Neural cell (in vitro differentiated cells): Measurements from ENCODE around the gene MGLL. TPM values are rescaled to one million over a fixed set of nuclear protein-coding genes. Genes with fewer than 3 reads are reported as not detected.

Source experiments
- H2AFZ ChIP-seq: fragments of 200-600, 300-800 bp; sonication (generic), shearing (Covaris generic); 2 replicates; pipeline ENCODE4 v1.6.0; 2014; ENCODE audit warnings: low read depth, mild to moderate bottlenecking, antibody characterized with exemption, low read length, moderate library complexity
- H3F3A ChIP-seq: fragments of 200-600 bp; shearing (Covaris generic); 2 replicates; pipeline ENCODE4 v1.6.1; 2016; ENCODE audit warnings: mild to moderate bottlenecking, moderate library complexity, mixed read lengths, antibody characterized with exemption, low read length; ENCODE audit not compliant: insufficient read depth, poor library complexity, severe bottlenecking
- H3K27ac ChIP-seq: fragments of 200-600, 300-800 bp; sonication (generic), shearing (Covaris generic); 2 replicates; pipeline ENCODE4 v1.5.1; 2014; ENCODE audit warnings: mild to moderate bottlenecking, low read length, moderate library complexity
- H3K27me3 ChIP-seq: fragments of 300-800, 200-600 bp; sonication (generic), shearing (Covaris generic); 2 replicates; pipeline ENCODE4 v1.6.0; 2014; ENCODE audit warnings: mild to moderate bottlenecking, low read depth, low read length, moderate library complexity; ENCODE audit not compliant: insufficient read depth
- H3K36me3 ChIP-seq: fragments of 300-800, 200-600 bp; sonication (generic), shearing (Covaris generic); 2 replicates; pipeline ENCODE4 v1.5.1; 2014; ENCODE audit warnings: mild to moderate bottlenecking, antibody characterized with exemption, low read length, moderate library complexity; ENCODE audit not compliant: insufficient read depth
- H3K4me2 ChIP-seq: fragments of 300-800, 200-600 bp; sonication (generic), shearing (Covaris generic); 2 replicates; pipeline ENCODE4 v1.6.0; 2014; ENCODE audit warnings: mild to moderate bottlenecking, low read length
- H3K4me3 ChIP-seq: fragments of 300-800, 200-600 bp; sonication (generic), shearing (Covaris generic); 2 replicates; pipeline ENCODE4 v1.5.1; 2014; ENCODE audit warnings: mild to moderate bottlenecking, low read length, moderate library complexity
- H3K79me2 ChIP-seq: fragments of 200-600 bp; shearing (Covaris generic); replicated peaks from 2 replicates; pipeline ENCODE4 v1.6.0; 2014; ENCODE audit warnings: mild to moderate bottlenecking, low read length, moderate library complexity; ENCODE audit not compliant: insufficient read depth
- H3K9ac ChIP-seq: fragments of 300-800, 200-600 bp; sonication (generic), shearing (Covaris generic); 2 replicates; pipeline ENCODE4 v1.6.1; 2016; ENCODE audit warnings: mild to moderate bottlenecking, low read length, mixed read lengths
- H3K9me2 ChIP-seq: fragments of 200-600 bp; shearing (Covaris generic); 2 replicates; pipeline ENCODE4 v1.6.1; 2016; ENCODE audit warnings: mild to moderate bottlenecking, low read length, mixed read lengths; ENCODE audit not compliant: insufficient read depth
- H3K9me3 ChIP-seq: fragments of 200-600, 300-800 bp; sonication (generic), shearing (Covaris generic); 2 replicates; pipeline ENCODE4 v1.6.1; 2016; ENCODE audit warnings: mild to moderate bottlenecking, mixed run types, low read length, moderate library complexity, mixed read lengths
- H4K20me1 ChIP-seq: fragments of 200-600 bp; shearing (Covaris generic); 2 replicates; pipeline ENCODE4 v1.6.1; 2016; ENCODE audit warnings: mild to moderate bottlenecking, mixed run types; ENCODE audit not compliant: insufficient read depth
- EP300 ChIP-seq: fragments of 450-650 bp; conservative IDR thresholded peaks from 2 replicates; pipeline ENCODE4 v1.6.1; 2014; ENCODE audit warnings: antibody characterized with exemption, mild to moderate bottlenecking, moderate library complexity; ENCODE audit not compliant: poor library complexity, severe bottlenecking
- EZH2 ChIP-seq: fragments of 200-600, 300-800 bp; shearing (Covaris generic), sonication (generic); IDR thresholded peaks from 2 replicates; pipeline ENCODE4 v1.6.1; 2014; ENCODE audit warnings: antibody characterized with exemption, low read length, borderline replicate concordance, mild to moderate bottlenecking; ENCODE audit not compliant: insufficient read depth, poor library complexity, severe bottlenecking
- MXI1 ChIP-seq: fragments of 450-650 bp; conservative IDR thresholded peaks from 2 replicates; pipeline ENCODE4 v1.6.1; 2014; ENCODE audit warnings: antibody characterized with exemption, mild to moderate bottlenecking; ENCODE audit not compliant: poor library complexity, severe bottlenecking
- POLR2AphosphoS5 ChIP-seq: IDR thresholded peaks from 2 replicates; pipeline ENCODE4 v1.6.1; 2012
- RAD21 ChIP-seq: fragments of 450-650 bp; conservative IDR thresholded peaks from 2 replicates; pipeline ENCODE4 v1.6.1; 2014; ENCODE audit warnings: antibody characterized with exemption, mild to moderate bottlenecking, moderate library complexity
- REST ChIP-seq: IDR thresholded peaks from 2 replicates; pipeline ENCODE4 v1.6.1; 2012; ENCODE audit warnings: borderline replicate concordance
- SMC3 ChIP-seq: fragments of 450-650 bp; conservative IDR thresholded peaks from 2 replicates; pipeline ENCODE4 v1.6.1; 2014; ENCODE audit warnings: antibody characterized with exemption, mild to moderate bottlenecking, moderate library complexity; ENCODE audit not compliant: poor library complexity
- TAF1 ChIP-seq: IDR thresholded peaks from 2 replicates; pipeline ENCODE4 v1.6.1; 2012; ENCODE audit warnings: low read depth
- polyA plus RNA-seq: library from polyadenylated mRNA; depleted of rRNA; stranded (reverse); fragments of >200 nt; gene quantifications from 2 replicates; pipeline ENCODE4 v1.2.3, GENCODE V29; 2014
- TF ChIP-seq, protein P1 (sequence below): fragments of 450-650 bp; IDR thresholded peaks from 2 replicates; pipeline ENCODE4 v1.5.1; 2014; ENCODE audit warnings: antibody characterized with exemption, mild to moderate bottlenecking, moderate library complexity; ENCODE audit not compliant: poor library complexity, severe bottlenecking

Gene MGLL
- polyA plus RNA-seq, 1 donor from 2014 or later, result 2.0 TPM

DNA sequence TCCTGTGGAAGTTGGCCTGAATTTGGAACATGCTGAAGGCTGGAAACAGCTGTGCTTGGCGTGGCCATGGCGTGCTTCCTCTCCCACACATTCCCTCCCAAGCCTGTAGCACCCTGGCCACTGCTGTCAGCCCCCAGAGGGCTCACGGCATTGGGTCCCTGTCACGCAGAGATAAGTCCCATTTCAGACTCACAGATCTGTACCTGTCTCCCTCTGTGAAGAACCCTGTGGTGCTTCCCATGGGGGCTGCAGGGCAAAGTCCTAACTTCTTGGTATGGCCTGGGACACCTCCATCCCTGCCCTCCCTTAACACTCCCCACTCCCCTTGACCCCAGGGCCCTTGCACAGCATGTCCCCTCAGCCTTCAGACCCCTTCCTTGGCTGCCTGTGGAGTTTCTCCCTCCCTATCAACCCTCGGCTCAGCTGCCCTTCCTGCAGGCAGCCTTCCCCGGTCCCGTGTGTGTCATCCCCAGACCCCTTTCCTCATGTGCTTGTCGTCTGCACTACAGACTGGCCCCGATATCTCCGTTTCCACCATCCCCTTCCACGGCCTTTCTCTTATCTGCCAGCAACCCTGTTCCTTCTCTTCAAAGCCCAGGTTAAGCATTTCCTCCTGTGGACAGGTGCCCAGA lies 120.9 kb downstream of the MGLL start:
- H3K9me3 ChIP-seq, result no peaks in the 10 kb centered on the region
- no peak overlapping the region for H3K4me3 ChIP-seq
- H3K4me2 ChIP-seq, result no peak overlapping the region
- no peak overlapping the region for H2AFZ ChIP-seq
- H3K27ac ChIP-seq, result no peak overlapping the region
- H3F3A ChIP-seq, result no peaks in the 10 kb centered on the region
- H3K9ac ChIP-seq, result no peak overlapping the region
- H4K20me1 ChIP-seq, result no peaks in the 10 kb centered on the region
- no peaks in the 10 kb centered on the region for H3K79me2 ChIP-seq
- no peaks in the 10 kb centered on the region for H3K9me2 ChIP-seq
- H3K36me3 ChIP-seq, result no peaks in the 10 kb centered on the region
- no peaks in the 10 kb centered on the region for H3K27me3 ChIP-seq
- no peak for TF ChIP-seq MXI1
- TF ChIP-seq POLR2AphosphoS5, result no peak
- TF ChIP-seq SMC3, result no peak
- TF ChIP-seq, protein P1, sequence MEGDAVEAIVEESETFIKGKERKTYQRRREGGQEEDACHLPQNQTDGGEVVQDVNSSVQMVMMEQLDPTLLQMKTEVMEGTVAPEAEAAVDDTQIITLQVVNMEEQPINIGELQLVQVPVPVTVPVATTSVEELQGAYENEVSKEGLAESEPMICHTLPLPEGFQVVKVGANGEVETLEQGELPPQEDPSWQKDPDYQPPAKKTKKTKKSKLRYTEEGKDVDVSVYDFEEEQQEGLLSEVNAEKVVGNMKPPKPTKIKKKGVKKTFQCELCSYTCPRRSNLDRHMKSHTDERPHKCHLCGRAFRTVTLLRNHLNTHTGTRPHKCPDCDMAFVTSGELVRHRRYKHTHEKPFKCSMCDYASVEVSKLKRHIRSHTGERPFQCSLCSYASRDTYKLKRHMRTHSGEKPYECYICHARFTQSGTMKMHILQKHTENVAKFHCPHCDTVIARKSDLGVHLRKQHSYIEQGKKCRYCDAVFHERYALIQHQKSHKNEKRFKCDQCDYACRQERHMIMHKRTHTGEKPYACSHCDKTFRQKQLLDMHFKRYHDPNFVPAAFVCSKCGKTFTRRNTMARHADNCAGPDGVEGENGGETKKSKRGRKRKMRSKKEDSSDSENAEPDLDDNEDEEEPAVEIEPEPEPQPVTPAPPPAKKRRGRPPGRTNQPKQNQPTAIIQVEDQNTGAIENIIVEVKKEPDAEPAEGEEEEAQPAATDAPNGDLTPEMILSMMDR, result no peak
- no peak for TF ChIP-seq EZH2
- no peak for TF ChIP-seq EP300
- no peak for TF ChIP-seq REST
- TF ChIP-seq RAD21, result no peak
- TF ChIP-seq TAF1, result no peak

DNA sequence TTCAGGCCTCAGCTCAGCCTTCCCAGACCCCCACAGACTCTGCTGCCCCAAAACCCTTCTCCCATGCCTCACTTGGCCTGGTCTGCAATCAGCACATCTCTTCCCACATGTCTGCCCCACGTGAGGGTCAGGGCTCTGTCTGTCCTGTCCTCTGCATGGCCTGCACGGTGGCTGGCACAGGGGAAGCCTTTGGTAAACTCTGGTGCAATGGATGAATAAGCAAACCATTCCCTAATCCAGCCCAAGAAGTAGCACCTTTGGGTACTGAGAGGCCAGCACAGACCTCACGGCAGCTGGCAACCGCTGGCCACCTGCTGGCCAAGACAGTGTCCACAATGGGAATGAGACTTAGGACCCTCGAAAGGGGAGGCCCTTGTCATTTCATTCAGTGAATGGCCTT lies 121.9 kb downstream of the MGLL start:
- Histone ChIP-seq H3K9ac (no peak overlapping the region), H3K27ac (no peak overlapping the region), H3K79me2 (no peaks in the 10 kb centered on the region), H4K20me1 (no peaks in the 10 kb centered on the region), H3K4me2 (no peak overlapping the region), H3K36me3 (no peaks in the 10 kb centered on the region), H3K9me3 (no peaks in the 10 kb centered on the region), H3F3A (no peaks in the 10 kb centered on the region), H3K4me3 (no peak overlapping the region), H3K9me2 (no peaks in the 10 kb centered on the region), H3K27me3 (no peaks in the 10 kb centered on the region), H2AFZ (no peak overlapping the region)
- no peak for TF ChIP-seq EZH2
- no peak for TF ChIP-seq EP300
- TF ChIP-seq, protein P1, result no peak
- TF ChIP-seq REST, result no peak
- TF ChIP-seq POLR2AphosphoS5, result no peak
